ENCODE results near the gene NF1. TPM values are rescaled to one million over a fixed set of nuclear protein-coding genes. Genes with fewer than 3 reads are reported as not detected.
A peak's percentile ranks its signal among the peaks of the same experiment; 100 is the strongest.

Gene NF1
- total RNA-seq, 5 donors from 2014 or later (not counting 1 experiment from before 2014, with no cell fraction given), result 30.8 to 32.6 (median 31.8) TPM

GRCh38 chr17:31051506-31051905 lies 43.3 kb upstream of the NF1 start:
- 100% methylated on average over 1 of the region's 2 CpGs for WGBS (ENCODE audit: insufficient coverage)
- H3K4me3 ChIP-seq (ENCODE audit: control insufficient read depth in 1 of 2, extremely low read depth in 1 of 2, low read length in 1 of 2), result no peak overlapping the region
- H3K27me3 Mint-ChIP-seq, result no peaks in the 10 kb centered on the region
- peaks cover 0 to 14% of the 10 kb centered on the region in 2 experiments for H3K4me1 ChIP-seq (ENCODE audit: control insufficient read depth in 1 of 2, extremely low read depth in 1 of 2, insufficient read depth in 2 of 2, low read length in 2 of 2)
- H3K4me3 Mint-ChIP-seq, result no peak overlapping the region
- peaks cover 0 to 7% (median 6%) of the 10 kb centered on the region in 3 donors for H3K9me3 Mint-ChIP-seq
- H3K27ac Mint-ChIP-seq, result no peak overlapping the region
- ChIA-PET CTCF (no interaction called here), POLR2A (no interaction called here)
- H3K27ac ChIP-seq (ENCODE audit: low read length), result no peak overlapping the region
- ATAC-seq (replicated peaks in 1 of 4) (no peak), DNase-seq (no peak)
- H3K36me3 ChIP-seq (ENCODE audit: control insufficient read depth in 2 of 2, extremely low read depth in 1 of 2, insufficient read depth in 1 of 2, low read length in 1 of 2), result no peaks in the 10 kb centered on the region
- no peaks in the 10 kb centered on the region for H3K27me3 ChIP-seq (replicated peaks in 1 of 2; ENCODE audit: control insufficient read depth in 2 of 2, extremely low read depth in 1 of 2, insufficient read depth in 2 of 2, low read length in 1 of 2)
- peaks cover 6 to 12% (median 12%) of the 10 kb centered on the region in 3 donors for H3K4me1 Mint-ChIP-seq
- H3K9me3 ChIP-seq, result no peaks in the 10 kb centered on the region
- H3K36me3 Mint-ChIP-seq, result peaks cover 11% of the 10 kb centered on the region

GRCh38 chr17:31052187-31052889 lies 42.4 kb upstream of the NF1 start:
- peaks cover 0 to 7% (median 6%) of the 10 kb centered on the region in 3 donors for H3K9me3 Mint-ChIP-seq
- peak in 2 of 4 experiments; percentile 27 to 35 for ATAC-seq (replicated peaks in 1 of 4)

GRCh38 chr17:31053071-31053470 lies 41.7 kb upstream of the NF1 start:
- H3K9me3 ChIP-seq, result no peaks in the 10 kb centered on the region
- H3K27ac ChIP-seq (ENCODE audit: low read length), result no peak overlapping the region
- Mint-ChIP-seq H3K4me1 (peaks cover 6 to 12% (median 12%) of the 10 kb centered on the region in 3 donors), H3K27ac (no peak overlapping the region), H3K36me3 (peaks cover 8% of the 10 kb centered on the region), H3K27me3 (no peaks in the 10 kb centered on the region), H3K4me3 (no peak overlapping the region), H3K9me3 (peaks cover 0 to 7% (median 6%) of the 10 kb centered on the region in 3 donors)
- ATAC-seq (replicated peaks in 1 of 4) (no peak), DNase-seq (no peak)
- WGBS (ENCODE audit: insufficient coverage), result no CpG with 5 or more reads among the region's 4 CpGs
- POLR2A ChIA-PET, result no interaction called here
- no peak overlapping the region for H3K4me3 ChIP-seq (ENCODE audit: control insufficient read depth in 1 of 2, extremely low read depth in 1 of 2, low read length in 1 of 2)
- CTCF ChIA-PET, result no interaction called here
- peaks cover 0 to 14% of the 10 kb centered on the region in 2 experiments for H3K4me1 ChIP-seq (ENCODE audit: control insufficient read depth in 1 of 2, extremely low read depth in 1 of 2, insufficient read depth in 2 of 2, low read length in 2 of 2)
- H3K36me3 ChIP-seq (ENCODE audit: control insufficient read depth in 2 of 2, extremely low read depth in 1 of 2, insufficient read depth in 1 of 2, low read length in 1 of 2), result no peaks in the 10 kb centered on the region
- no peaks in the 10 kb centered on the region for H3K27me3 ChIP-seq (replicated peaks in 1 of 2; ENCODE audit: control insufficient read depth in 2 of 2, extremely low read depth in 1 of 2, insufficient read depth in 2 of 2, low read length in 1 of 2)

More at GRCh38 chr17:31052187-31052889, 42.4 kb upstream of the NF1 start:
- peaks cover 0 to 14% of the 10 kb centered on the region in 2 experiments for H3K4me1 ChIP-seq (ENCODE audit: control insufficient read depth in 1 of 2, extremely low read depth in 1 of 2, insufficient read depth in 2 of 2, low read length in 2 of 2)
- H3K27me3 ChIP-seq (replicated peaks in 1 of 2; ENCODE audit: control insufficient read depth in 2 of 2, extremely low read depth in 1 of 2, insufficient read depth in 2 of 2, low read length in 1 of 2), result no peaks in the 10 kb centered on the region
- H3K4me3 ChIP-seq (ENCODE audit: control insufficient read depth in 1 of 2, extremely low read depth in 1 of 2, low read length in 1 of 2), result no peak overlapping the region
- no peak overlapping the region for H3K27ac ChIP-seq (ENCODE audit: low read length)
- ChIA-PET POLR2A (no interaction called here), CTCF (interaction anchor here in 1 of 2 donors (0.6 kb wide), 1 partner anchor 317 kb away, joined by 3 read pairs; no protein-coding TSS in a partner anchor)
- WGBS (ENCODE audit: insufficient coverage), result 84% methylated on average over 4 of the region's 9 CpGs
- H3K36me3 Mint-ChIP-seq, result peaks cover 11% of the 10 kb centered on the region
- H3K4me1 Mint-ChIP-seq, result peaks cover 6 to 12% (median 12%) of the 10 kb centered on the region in 3 donors
- peak in 5 of 35 experiments; percentile 3 to 19 (median 8) for DNase-seq
- no peaks in the 10 kb centered on the region for H3K27me3 Mint-ChIP-seq
- H3K4me3 Mint-ChIP-seq, result no peak overlapping the region
- no peaks in the 10 kb centered on the region for H3K9me3 ChIP-seq
- no peak overlapping the region for H3K27ac Mint-ChIP-seq
- H3K36me3 ChIP-seq (ENCODE audit: control insufficient read depth in 2 of 2, extremely low read depth in 1 of 2, insufficient read depth in 1 of 2, low read length in 1 of 2), result no peaks in the 10 kb centered on the region

GRCh38 chr17:31054761-31055160 lies 40.0 kb upstream of the NF1 start:
- Histone ChIP-seq H3K4me1 (ENCODE audit: control insufficient read depth in 1 of 2, extremely low read depth in 1 of 2, insufficient read depth in 2 of 2, low read length in 2 of 2) (peaks cover 0 to 14% of the 10 kb centered on the region in 2 experiments), H3K36me3 (ENCODE audit: control insufficient read depth in 2 of 2, extremely low read depth in 1 of 2, insufficient read depth in 1 of 2, low read length in 1 of 2) (no peaks in the 10 kb centered on the region), H3K27me3 (replicated peaks in 1 of 2; ENCODE audit: control insufficient read depth in 2 of 2, extremely low read depth in 1 of 2, insufficient read depth in 2 of 2, low read length in 1 of 2) (no peaks in the 10 kb centered on the region), H3K27ac (ENCODE audit: low read length) (no peak overlapping the region), H3K4me3 (ENCODE audit: control insufficient read depth in 1 of 2, extremely low read depth in 1 of 2, low read length in 1 of 2) (no peak overlapping the region), H3K9me3 (no peaks in the 10 kb centered on the region)
- CTCF ChIA-PET, result no interaction called here
- no peak for DNase-seq
- peaks cover 6 to 12% (median 12%) of the 10 kb centered on the region in 3 donors for H3K4me1 Mint-ChIP-seq
- POLR2A ChIA-PET, result interaction anchor here (0.6 to 0.7 kb wide), 3 partner anchors 167 to 713 kb away, joined by 5 to 13 read pairs (median 6); no protein-coding TSS in a partner anchor
- H3K9me3 Mint-ChIP-seq, result peaks cover 0 to 7% (median 6%) of the 10 kb centered on the region in 3 donors
- H3K4me3 Mint-ChIP-seq, result no peak overlapping the region
- WGBS (ENCODE audit: insufficient coverage), result 100% methylated on average over 2 of the region's 3 CpGs
- no peak overlapping the region for H3K27ac Mint-ChIP-seq
- no peak for ATAC-seq (replicated peaks in 1 of 4)
- H3K36me3 Mint-ChIP-seq, result peaks cover 8% of the 10 kb centered on the region
- H3K27me3 Mint-ChIP-seq, result no peaks in the 10 kb centered on the region

GRCh38 chr17:31058976-31059375 lies 35.8 kb upstream of the NF1 start:
- no peaks in the 10 kb centered on the region for H3K27me3 Mint-ChIP-seq
- Histone ChIP-seq H3K4me3 (ENCODE audit: control insufficient read depth in 1 of 2, extremely low read depth in 1 of 2, low read length in 1 of 2) (no peak overlapping the region), H3K36me3 (ENCODE audit: control insufficient read depth in 2 of 2, extremely low read depth in 1 of 2, insufficient read depth in 1 of 2, low read length in 1 of 2) (no peaks in the 10 kb centered on the region), H3K4me1 (ENCODE audit: control insufficient read depth in 1 of 2, extremely low read depth in 1 of 2, insufficient read depth in 2 of 2, low read length in 2 of 2) (no peaks in the 10 kb centered on the region), H3K9me3 (no peaks in the 10 kb centered on the region), H3K27ac (ENCODE audit: low read length) (no peak overlapping the region), H3K27me3 (replicated peaks in 1 of 2; ENCODE audit: control insufficient read depth in 2 of 2, extremely low read depth in 1 of 2, insufficient read depth in 2 of 2, low read length in 1 of 2) (no peaks in the 10 kb centered on the region)
- CTCF ChIA-PET, result no interaction called here
- no peak for DNase-seq
- no peaks in the 10 kb centered on the region for H3K4me1 Mint-ChIP-seq
- no peaks in the 10 kb centered on the region for H3K9me3 Mint-ChIP-seq
- no peaks in the 10 kb centered on the region for H3K36me3 Mint-ChIP-seq
- H3K4me3 Mint-ChIP-seq, result no peak overlapping the region
- H3K27ac Mint-ChIP-seq, result no peak overlapping the region
- POLR2A ChIA-PET, result no interaction called here
- no peak for ATAC-seq (replicated peaks in 1 of 4)
- WGBS (ENCODE audit: insufficient coverage), result 13% methylated on average over 1 of the region's 2 CpGs

- Mint-ChIP-seq H3K4me1 (no peaks in the 10 kb centered on the region), H3K4me3 (no peak overlapping the region), H3K36me3 (no peaks in the 10 kb centered on the region), H3K27me3 (no peaks in the 10 kb centered on the region), H3K27ac (no peak overlapping the region), H3K9me3 (no peaks in the 10 kb centered on the region)
- no peaks in the 10 kb centered on the region for H3K36me3 ChIP-seq (ENCODE audit: control insufficient read depth in 2 of 2, extremely low read depth in 1 of 2, insufficient read depth in 1 of 2, low read length in 1 of 2)
- no peaks in the 10 kb centered on the region for H3K4me1 ChIP-seq (ENCODE audit: control insufficient read depth in 1 of 2, extremely low read depth in 1 of 2, insufficient read depth in 2 of 2, low read length in 2 of 2)
- DNase-seq (no peak), ATAC-seq (replicated peaks in 1 of 4) (no peak)
- POLR2A ChIA-PET, result interaction anchor here in 1 of 2 donors (0.5 kb wide), 1 partner anchor 324 kb away, joined by 7 read pairs; no protein-coding TSS in a partner anchor
- H3K27me3 ChIP-seq (replicated peaks in 1 of 2; ENCODE audit: control insufficient read depth in 2 of 2, extremely low read depth in 1 of 2, insufficient read depth in 2 of 2, low read length in 1 of 2), result no peaks in the 10 kb centered on the region
- H3K9me3 ChIP-seq, result no peaks in the 10 kb centered on the region
- WGBS (ENCODE audit: insufficient coverage), result 58% methylated on average over 4 of the region's 7 CpGs
- no peak overlapping the region for H3K27ac ChIP-seq (ENCODE audit: low read length)
- no peak overlapping the region for H3K4me3 ChIP-seq (ENCODE audit: control insufficient read depth in 1 of 2, extremely low read depth in 1 of 2, low read length in 1 of 2)
- CTCF ChIA-PET, result interaction anchor here in 1 of 2 donors (0.7 kb wide), 1 partner anchor 29 kb away, joined by 3 read pairs; no protein-coding TSS in a partner anchor
Measured at GRCh38 chr17:31060791-31061550, 33.8 kb upstream of the NF1 start.
